NOMO-1 treated with dmso at 0.1 percent for 144 hours (cell line): Measurements from ENCODE around the gene HGD.
"Not testable (repeated sequence)": the region's sequence is repeated elsewhere in the genome, so short reads cannot be mapped to it uniquely, and the experiment has no call there.

ENCODE experiments used
- DNase-seq: peaks from one replicate; lab custom pipeline; 2025; ENCODE audit not compliant: unreplicated experiment; lab: John Stamatoyannopoulos, UW

Gene HGD

DNA sequence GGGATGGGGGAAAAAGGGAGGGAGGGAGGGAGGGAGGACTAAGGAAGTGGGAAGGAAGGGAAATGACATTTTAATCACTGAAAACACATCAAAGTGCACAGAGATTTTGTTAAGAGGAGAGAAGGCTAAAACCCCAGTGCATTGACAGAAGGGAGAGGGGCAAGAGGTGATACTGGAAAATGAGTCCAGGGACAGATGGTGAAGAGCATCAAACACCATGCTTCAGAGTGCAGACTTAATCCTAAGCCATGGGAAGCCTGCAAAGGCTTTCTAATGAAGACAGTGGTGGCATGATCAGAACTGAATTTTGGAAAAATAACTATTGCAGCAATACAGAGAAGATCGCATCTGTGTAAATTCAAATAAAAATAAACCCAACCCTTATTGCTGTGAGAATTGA is 41.8 kb downstream of the HGD start:
- no peak for DNase-seq

GRCh38 chr3:120638820-120639219 is 43.2 kb downstream of the HGD start:
- DNase-seq = not testable (repeated sequence)

GRCh38 chr3:120637851-120638559 is 44.0 kb downstream of the HGD start:
- no peak for DNase-seq

- no peak for DNase-seq
These were observed 45.1 kb downstream of the HGD start for GRCh38 chr3:120636795-120637401.

- no peak for DNase-seq
These were observed 47.5 kb downstream of the HGD start for GRCh38 chr3:120634539-120634938.

GRCh38 chr3:120625159-120625586 is 56.9 kb downstream of the HGD start:
- DNase-seq = no peak

- DNase-seq = no peak
These were observed 58.3 kb downstream of the HGD start for GRCh38 chr3:120623727-120624093.

DNA sequence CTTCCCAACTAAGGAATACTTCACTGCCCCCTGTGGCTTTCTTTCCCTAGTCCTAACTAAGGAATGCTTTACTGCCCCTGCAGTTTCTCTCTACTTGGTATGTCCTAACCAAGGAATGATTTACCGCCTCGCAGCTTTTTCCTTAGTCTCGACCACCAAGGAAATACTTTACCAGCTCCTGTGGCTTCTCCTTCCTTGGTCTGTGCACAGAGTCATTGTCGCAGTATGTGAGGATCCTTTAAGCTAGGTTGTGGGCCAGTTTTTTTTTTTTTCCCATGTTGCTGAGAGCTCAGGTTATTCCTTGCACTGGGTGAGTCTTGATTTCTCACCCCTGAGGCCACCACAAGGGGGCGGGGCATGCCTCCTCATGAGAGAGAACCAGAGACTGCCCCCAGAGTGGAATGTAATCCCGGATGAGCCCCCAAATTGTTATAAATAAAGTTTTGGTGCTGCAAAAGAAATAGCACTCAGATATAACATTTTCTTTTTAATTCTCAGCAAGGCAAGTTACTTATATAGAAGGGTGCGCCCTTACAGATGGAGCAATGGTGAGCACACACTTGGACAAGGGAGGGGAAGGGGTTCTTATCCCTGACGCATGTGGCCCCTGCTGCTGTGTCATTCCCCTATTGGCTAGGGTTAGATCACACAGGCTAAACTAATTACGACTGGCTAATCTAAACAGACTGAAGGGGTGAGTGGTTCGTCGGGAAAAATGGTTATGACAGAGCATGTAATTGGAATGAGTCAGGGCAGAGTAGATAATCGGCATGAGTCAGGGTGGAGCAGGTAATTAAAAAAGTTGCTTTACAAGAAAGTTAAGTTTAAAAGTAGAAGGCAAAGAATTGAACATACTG is 58.9 kb downstream of the HGD start:
- DNase-seq = no peak

- no peak for DNase-seq
These were observed 59.6 kb downstream of the HGD start for GRCh38 chr3:120622457-120622856.

DNA sequence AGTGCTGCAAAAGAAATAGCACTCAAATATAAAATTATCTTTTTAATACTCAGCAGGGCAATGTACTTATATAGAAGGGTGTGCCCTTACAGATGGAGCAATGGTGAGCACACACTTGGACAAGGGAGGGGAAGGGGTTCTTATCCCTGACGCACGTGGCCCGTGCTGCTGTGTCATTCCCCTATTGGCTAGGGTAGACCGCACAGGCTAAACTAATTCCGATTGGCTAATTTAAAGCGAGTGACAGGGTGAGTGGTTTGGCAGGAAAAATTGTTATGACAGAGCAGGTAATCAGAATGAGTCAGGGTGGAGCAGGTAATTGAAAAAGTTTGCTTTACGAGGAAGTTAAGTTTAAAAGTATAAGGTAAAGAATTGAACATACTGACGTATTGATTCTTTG is 65.3 kb downstream of the HGD start:
- not testable (repeated sequence) for DNase-seq

DNA sequence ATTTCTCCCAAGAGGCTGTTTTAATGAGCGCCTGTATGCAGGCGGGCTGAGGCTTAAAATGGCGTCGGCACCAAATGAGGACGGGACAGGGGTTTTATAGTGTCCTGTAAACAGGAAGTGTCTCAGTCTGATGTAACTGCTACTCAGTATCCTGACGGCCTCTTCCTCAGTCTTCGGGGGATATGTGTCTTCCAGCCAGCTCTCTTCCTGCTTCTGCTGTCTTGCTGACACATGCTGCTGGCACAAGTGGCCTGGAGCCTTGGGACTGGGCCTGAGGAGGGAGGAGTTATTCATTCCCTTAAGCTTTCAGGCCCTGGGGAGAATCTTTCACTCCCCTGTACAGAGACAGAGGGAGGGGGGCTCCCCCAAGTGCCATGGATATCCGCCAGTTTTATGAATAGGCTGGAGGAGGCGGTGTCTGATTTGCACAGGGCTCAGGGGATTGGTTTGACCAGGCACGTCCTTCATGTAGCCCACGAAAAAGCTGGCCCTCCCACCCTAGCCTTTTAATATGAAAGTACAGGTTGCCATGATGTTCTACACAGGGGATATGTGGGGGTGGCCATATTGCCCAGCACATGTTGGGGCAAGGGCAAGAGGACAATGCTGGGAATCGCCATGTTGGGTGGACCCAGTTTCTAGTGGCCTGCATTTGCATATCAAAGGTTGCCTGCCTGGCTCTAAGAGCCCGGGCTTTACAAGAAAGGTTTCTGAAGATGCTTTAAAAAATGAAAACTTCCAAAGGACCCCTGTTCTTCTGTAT is 66.0 kb downstream of the HGD start:
- no peak for DNase-seq

GRCh38 chr3:120614765-120615164 is 67.3 kb downstream of the HGD start:
- DNase-seq = peak; percentile 5

DNA sequence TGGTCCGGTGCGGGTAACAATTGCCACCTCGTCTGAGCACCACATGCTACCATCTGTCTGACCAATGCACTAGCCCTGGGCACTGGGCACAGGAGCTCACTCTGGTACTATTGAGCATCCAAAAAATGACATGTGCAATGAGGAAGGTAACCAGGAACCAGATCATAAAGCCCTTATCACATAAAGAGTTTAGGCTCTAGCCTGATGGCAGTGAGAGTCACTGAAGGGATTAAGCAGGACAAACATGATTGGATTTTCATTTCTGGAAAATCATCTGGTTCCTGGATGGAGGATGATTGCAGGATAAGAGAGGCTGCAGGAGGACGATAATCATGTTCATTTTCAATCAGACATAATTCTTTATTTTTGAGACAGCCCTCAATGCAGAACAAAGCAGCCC is 73.5 kb downstream of the HGD start:
- DNase-seq = no peak

DNA sequence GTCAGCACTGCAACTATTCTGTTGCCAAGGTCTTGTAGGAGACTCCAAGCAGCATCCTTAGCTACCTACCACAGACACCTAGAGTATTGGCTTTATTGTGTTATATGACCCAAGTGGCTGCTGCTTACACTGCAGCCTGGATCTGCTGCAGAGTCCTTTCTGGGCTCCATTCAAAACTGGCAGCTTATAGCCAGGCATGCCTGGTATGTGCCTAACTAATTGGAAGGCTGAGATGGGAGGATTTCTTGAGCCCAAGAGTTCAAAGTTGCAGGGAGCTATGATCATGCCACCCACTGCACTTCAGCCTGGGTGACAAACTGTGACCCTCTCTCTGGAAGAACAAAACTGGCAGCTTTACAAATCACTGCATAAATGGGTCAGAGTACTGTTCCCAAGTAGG is 77.3 kb downstream of the HGD start:
- DNase-seq = no peak

GRCh38 chr3:120604382-120604781 is 77.7 kb downstream of the HGD start:
- DNase-seq = no peak

DNA sequence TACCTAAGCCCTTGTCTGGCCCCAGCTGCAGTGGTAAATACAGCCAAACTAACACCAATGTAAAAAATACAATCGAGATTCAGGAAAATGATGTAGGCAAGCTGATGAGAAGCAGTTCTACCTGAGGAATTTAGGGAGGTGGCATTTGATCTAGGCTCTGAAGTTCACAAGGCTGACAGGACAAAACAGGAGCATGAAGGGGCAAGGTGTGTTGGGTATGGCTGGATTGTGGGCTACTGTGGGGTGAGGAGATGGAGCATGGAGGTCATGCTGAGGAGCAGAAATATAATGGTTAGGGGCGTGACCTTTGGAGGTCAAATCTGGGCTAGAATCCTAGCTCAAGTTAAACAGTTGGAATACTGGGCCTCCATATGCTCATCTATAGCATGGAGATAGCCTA is 79.4 kb downstream of the HGD start:
- no peak for DNase-seq

DNA sequence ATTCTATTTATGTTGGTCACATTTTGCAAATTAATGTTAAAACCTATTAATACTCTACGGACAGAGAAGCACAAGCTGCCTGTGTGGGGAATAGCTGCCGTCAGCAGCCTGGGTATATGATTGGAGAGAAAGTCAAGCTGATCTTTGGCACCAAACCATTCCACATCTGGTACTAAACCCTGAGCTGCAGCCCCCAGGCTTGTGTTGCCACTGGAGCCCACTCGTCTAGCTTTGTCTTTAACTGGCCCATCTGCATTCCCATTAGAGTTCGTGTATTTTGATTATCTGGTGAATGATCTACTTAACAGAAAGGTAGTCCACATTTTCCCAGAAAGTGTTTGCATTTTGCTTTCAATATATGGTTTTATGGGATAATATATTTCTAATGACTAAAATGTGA is 80.5 kb downstream of the HGD start:
- DNase-seq = no peak

- no peak for DNase-seq
These were observed 82.8 kb downstream of the HGD start for GRCh38 chr3:120599211-120599610.

DNA sequence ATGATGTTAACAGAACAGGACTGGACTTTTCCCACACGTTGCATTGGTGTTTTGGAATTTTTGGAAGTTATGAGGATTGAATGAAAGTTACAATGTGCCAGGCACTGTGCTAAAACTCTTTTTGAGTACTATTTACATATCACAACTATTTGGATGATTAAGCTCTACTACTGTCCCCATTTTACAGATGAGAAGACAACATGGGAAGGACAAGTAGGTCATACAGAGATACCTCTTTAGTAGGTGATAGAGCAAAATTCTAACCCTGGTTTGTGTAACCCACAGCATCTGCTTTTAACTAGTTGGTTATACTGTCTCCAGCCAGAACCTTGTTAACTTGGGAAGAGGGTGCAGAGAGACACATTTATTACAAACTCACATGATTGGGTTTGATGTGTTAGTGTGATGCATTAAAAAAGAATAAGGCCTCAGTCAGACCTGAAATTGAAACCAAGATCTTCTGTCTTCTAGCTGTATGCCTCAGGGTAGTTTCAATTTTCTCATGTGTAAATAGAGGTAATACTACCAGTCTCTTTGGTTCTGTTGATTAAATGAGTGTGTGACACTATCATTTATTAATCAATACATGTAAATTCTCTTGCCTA is 84.5 kb downstream of the HGD start:
- DNase-seq = no peak

GRCh38 chr3:120596853-120597223 is 85.2 kb downstream of the HGD start:
- DNase-seq = no peak
